ENCODE measurements around the gene ACO2. TPM values are rescaled to one million over a fixed set of nuclear protein-coding genes. Genes with fewer than 3 reads are reported as not detected.

The ACO2 gene
- total RNA-seq, 1 donor from 2014 or later = 69.9 TPM

DNA sequence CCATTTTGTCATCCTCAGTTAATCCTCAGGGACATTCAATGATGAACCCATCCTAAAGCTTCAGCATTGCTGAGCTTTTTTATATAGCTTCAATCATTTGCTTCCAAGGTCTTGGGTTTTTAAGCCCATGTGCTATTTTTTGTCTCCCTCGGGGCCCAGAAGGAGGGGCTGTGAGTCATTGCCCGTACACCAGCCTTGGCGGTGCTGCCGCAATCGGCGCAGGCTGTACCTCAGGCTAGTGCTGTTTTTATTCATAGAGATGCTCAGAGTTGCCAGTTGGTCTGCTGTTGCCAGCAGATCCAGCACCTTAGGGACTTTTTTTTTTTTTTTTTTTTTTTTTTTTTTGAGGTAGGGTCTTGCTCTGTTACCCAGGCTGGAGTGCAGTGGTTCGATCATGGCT is 35.5 kb downstream of the ACO2 start:
- Mint-ChIP-seq H3K9me3 (no peaks in the 10 kb centered on the region), H3K36me3 (peaks cover 8% of the 10 kb centered on the region), H3K4me3 (no peak overlapping the region), H3K4me1 (no peaks in the 10 kb centered on the region), H3K27me3 (ENCODE audit: low read depth) (no peaks in the 10 kb centered on the region), H3K27ac (no peak overlapping the region)
- no peak for TF ChIP-seq CTCF (IDR thresholded peaks at IDR 0.05; ENCODE audit: unreplicated experiment)
- DNase-seq (ENCODE audit: low spot score in 2 of 2, unreplicated experiment in 2 of 2) = no peak

DNA sequence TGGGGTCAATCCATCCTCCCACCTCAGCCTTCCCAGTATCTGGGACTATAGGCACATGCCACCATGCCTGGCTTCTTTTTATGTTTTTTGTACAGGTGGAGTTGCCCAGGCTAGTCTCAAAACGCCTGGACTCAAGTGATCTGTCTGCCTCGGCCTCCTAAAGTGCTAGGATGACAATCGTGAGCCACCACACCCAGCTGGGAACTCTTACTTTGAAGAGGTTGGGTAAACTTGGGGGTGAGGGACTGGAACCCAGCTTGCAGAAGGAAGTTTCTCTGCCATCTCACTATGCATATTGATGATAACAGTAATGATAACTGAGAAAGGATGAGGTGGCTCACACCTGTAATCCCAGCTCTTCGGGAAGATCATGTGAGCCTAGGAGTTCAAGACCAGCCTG is 35.9 kb downstream of the ACO2 start:
- no peak overlapping the region for H3K27ac Mint-ChIP-seq
- DNase-seq (ENCODE audit: low spot score in 2 of 2, unreplicated experiment in 2 of 2) = no peak
- no peak overlapping the region for H3K4me3 Mint-ChIP-seq
- H3K27me3 Mint-ChIP-seq (ENCODE audit: low read depth) = no peaks in the 10 kb centered on the region
- H3K9me3 Mint-ChIP-seq = no peaks in the 10 kb centered on the region
- no peaks in the 10 kb centered on the region for H3K4me1 Mint-ChIP-seq
- H3K36me3 Mint-ChIP-seq = peaks cover 10% of the 10 kb centered on the region
- no peak for TF ChIP-seq CTCF (IDR thresholded peaks at IDR 0.05; ENCODE audit: unreplicated experiment)

- H3K36me3 Mint-ChIP-seq = peaks cover 10% of the 10 kb centered on the region
- no peak overlapping the region for H3K4me3 Mint-ChIP-seq
- no peak overlapping the region for H3K27ac Mint-ChIP-seq
- no peaks in the 10 kb centered on the region for H3K27me3 Mint-ChIP-seq (ENCODE audit: low read depth)
- H3K4me1 Mint-ChIP-seq = no peaks in the 10 kb centered on the region
- H3K9me3 Mint-ChIP-seq = no peaks in the 10 kb centered on the region
- DNase-seq (ENCODE audit: low spot score in 2 of 2, unreplicated experiment in 2 of 2) = no peak
- TF ChIP-seq CTCF (IDR thresholded peaks at IDR 0.05; ENCODE audit: unreplicated experiment) = no peak
Measured at GRCh38 chr22:41505511-41506220, 36.7 kb downstream of the ACO2 start.

- Mint-ChIP-seq H3K9me3 (no peaks in the 10 kb centered on the region), H3K4me1 (peaks cover under 1% of the 10 kb centered on the region), H3K36me3 (peaks cover 8% of the 10 kb centered on the region), H3K27me3 (ENCODE audit: low read depth) (no peaks in the 10 kb centered on the region), H3K4me3 (no peak overlapping the region), H3K27ac (no peak overlapping the region)
- no peak for DNase-seq (ENCODE audit: low spot score in 2 of 2, unreplicated experiment in 2 of 2)
- TF ChIP-seq CTCF (IDR thresholded peaks at IDR 0.05; ENCODE audit: unreplicated experiment) = no peak
Measured at GRCh38 chr22:41507330-41508063, 38.6 kb downstream of the ACO2 start.

GRCh38 chr22:41508770-41509170 is 39.9 kb downstream of the ACO2 start:
- no peaks in the 10 kb centered on the region for H3K9me3 Mint-ChIP-seq
- no peaks in the 10 kb centered on the region for H3K27me3 Mint-ChIP-seq (ENCODE audit: low read depth)
- H3K36me3 Mint-ChIP-seq = peaks cover 8% of the 10 kb centered on the region
- no peak overlapping the region for H3K4me3 Mint-ChIP-seq
- peaks cover 14% of the 10 kb centered on the region for H3K4me1 Mint-ChIP-seq
- TF ChIP-seq CTCF (IDR thresholded peaks at IDR 0.05; ENCODE audit: unreplicated experiment) = no peak
- no peak for DNase-seq (ENCODE audit: low spot score in 2 of 2, unreplicated experiment in 2 of 2)
- H3K27ac Mint-ChIP-seq = no peak overlapping the region
